B cell (primary cell): Measurements from ENCODE around the gene PLCG2. TPM values are rescaled to one million over a fixed set of nuclear protein-coding genes. Genes with fewer than 3 reads are reported as not detected.

Experiments
- ATAC-seq: fragments of 200-7000 bp; cut with Tn5 transposase; one replicate; pipeline ENCODE4 v1.10.0; 2021; ENCODE audit warnings: low read depth, mild to moderate bottlenecking, moderate number of reproducible peaks, moderate library complexity
- CTCF ChIA-PET: fragments of 350-600 bp; sonication (Branson Sonifier 250); formaldehyde crosslinking; loops from one replicate; lab custom pipeline; 2021; ENCODE audit warnings: antibody characterized with exemption, inconsistent platforms; lab: Charles Lee
- POLR2A ChIA-PET: fragments of 350-600 bp; sonication (Branson Sonifier 250); formaldehyde crosslinking; loops from one replicate; lab custom pipeline; 2021; ENCODE audit warnings: antibody characterized with exemption; lab: Charles Lee
- DNase-seq: peaks from one replicate; pipeline ENCODE4 v3.0.0; 2013
- H2AFZ ChIP-seq: 2 replicates; pipeline ENCODE4 v1.6.1; 2012; ENCODE audit warnings: mild to moderate bottlenecking, low read depth, low read length; ENCODE audit not compliant: insufficient read depth, poor library complexity, severe bottlenecking
- H3K27ac ChIP-seq, 2 donors: 1 replicate in 1 of 2; 2 replicates in 1 of 2; pipeline ENCODE4 v1.5.1; 2012 to 2013; ENCODE audit warnings: low read length in 2 of 2, mild to moderate bottlenecking in 2 of 2, moderate library complexity in 1 of 2
- H3K27me3 ChIP-seq, 4 experiments: fragments of 200-600 bp in 1 of 4; sonication (generic) in 1 of 4; replicated peaks in 1 of 4; 1 replicate in 2 of 4; 2 replicates in 2 of 4; pipeline versions ENCODE4 v1.6.1 to v1.7.0; 2013 to 2016; ENCODE audit warnings: low read length in 3 of 4, mild to moderate bottlenecking in 2 of 4, mixed read lengths in 1 of 4, moderate library complexity in 1 of 4; ENCODE audit not compliant: insufficient read depth in 4 of 4, control insufficient read depth in 3 of 4; ENCODE audit errors: control extremely low read depth in 1 of 4
- H3K36me3 ChIP-seq, 2 experiments: replicated peaks in 1 of 2; 1 replicate in 1 of 2; 2 replicates in 1 of 2; pipeline versions ENCODE4 v1.6.1 to v1.7.1; 2013; ENCODE audit warnings: low read length in 1 of 2; ENCODE audit not compliant: insufficient read depth in 2 of 2, control insufficient read depth in 1 of 2; ENCODE audit errors: control extremely low read depth in 1 of 2, extremely low read depth in 1 of 2
- H3K4me1 ChIP-seq, 2 donors: fragments of 200-600 bp in 1 of 2; sonication (generic) in 1 of 2; 1 replicate in 1 of 2; 2 replicates in 1 of 2; pipeline versions ENCODE4 v1.5.1 to v1.6.1; 2013 to 2017; ENCODE audit warnings: low read length in 2 of 2; ENCODE audit not compliant: control insufficient read depth in 2 of 2, insufficient read depth in 2 of 2
- H3K4me2 ChIP-seq: replicated peaks from 2 replicates; pipeline ENCODE3; 2012; ENCODE audit warnings: mild to moderate bottlenecking, low read depth, low read length; ENCODE audit not compliant: poor library complexity, severe bottlenecking
- H3K4me3 ChIP-seq, 5 experiments: fragments of 200-600 bp in 1 of 5; sonication (generic) in 1 of 5; 1 replicate in 3 of 5; 2 replicates in 2 of 5; pipeline versions ENCODE4 v1.5.1 to v1.7.0; 2011 to 2016; ENCODE audit warnings: low read length in 4 of 5, mild to moderate bottlenecking in 4 of 5, low read depth in 2 of 5, control low read depth in 1 of 5, moderate library complexity in 1 of 5; ENCODE audit not compliant: insufficient read depth in 1 of 5; ENCODE audit errors: control extremely low read depth in 1 of 5, extremely low read depth in 1 of 5
- H3K79me2 ChIP-seq: fragments of 200-600 bp; sonication (generic); one replicate; pipeline ENCODE4 v1.6.0; 2016; ENCODE audit warnings: low read length; ENCODE audit not compliant: control insufficient read depth, insufficient read depth
- H3K9ac ChIP-seq: fragments of 200-600 bp; sonication (generic); 2 replicates; pipeline ENCODE4 v1.6.1; 2017; ENCODE audit warnings: mild to moderate bottlenecking, low read length, moderate library complexity
- H3K9me3 ChIP-seq, 3 donors: one replicate each; pipeline versions ENCODE4 v1.6.1 to v1.7.1; 2013; ENCODE audit warnings: low read length in 2 of 3; ENCODE audit not compliant: control insufficient read depth in 2 of 3, insufficient read depth in 1 of 3; ENCODE audit errors: control extremely low read depth in 1 of 3
- H4K20me1 ChIP-seq: 2 replicates; pipeline ENCODE4 v1.6.0; 2012; ENCODE audit warnings: mild to moderate bottlenecking, low read length; ENCODE audit not compliant: insufficient read depth, control insufficient read depth, poor library complexity, severe bottlenecking
- H3K27ac Mint-ChIP-seq: one replicate; pipeline ENCODE4 v1.8.0; 2021; ENCODE audit warnings: mixed read lengths
- H3K27me3 Mint-ChIP-seq: one replicate; pipeline ENCODE4 v1.8.0; 2021; ENCODE audit warnings: mixed read lengths
- H3K4me1 Mint-ChIP-seq: one replicate; pipeline ENCODE4 v1.8.0; 2021; ENCODE audit warnings: mixed read lengths
- H3K4me3 Mint-ChIP-seq: one replicate; pipeline ENCODE4 v1.8.0; 2021; ENCODE audit warnings: mixed read lengths
- H3K9me3 Mint-ChIP-seq: one replicate; pipeline ENCODE4 v1.8.0; 2022; ENCODE audit warnings: mixed read lengths; ENCODE audit not compliant: insufficient read depth
- CTCF ChIP-seq: fragments of 200-600 bp; IDR thresholded peaks from one replicate; pipeline ENCODE4 v1.8.0; 2022; ENCODE audit warnings: antibody characterized with exemption, mild to moderate bottlenecking
- EZH2 ChIP-seq: IDR thresholded peaks from 2 replicates; pipeline ENCODE4 v1.6.1; 2012; ENCODE audit warnings: borderline replicate concordance, low read depth, mild to moderate bottlenecking, moderate library complexity, low read length; ENCODE audit not compliant: insufficient read depth, poor library complexity, severe bottlenecking
- WGBS: methylation state at CpG from one replicate; pipeline ENCODE4 v1.1.5; 2013; ENCODE audit warnings: missing lambda C conversion rate; ENCODE audit not compliant: insufficient coverage; 5-methylcytosine and 5-hydroxymethylcytosine counted together
- intact Hi-C: fragments of 100-400 bp; cut with micrococcal nuclease; formaldehyde crosslinking; loops from one replicate; pipeline ENCODE4 v1.10.0; 2022
- polyA plus RNA-seq: library from polyadenylated mRNA; depleted of rRNA; stranded (reverse); fragments of >200 nt; gene quantifications from 2 replicates; pipeline ENCODE4 v1.2.3, GENCODE V29; 2012
- total RNA-seq, 2 donors: library from RNA; stranded (reverse); fragments of 120-200 nt in 1 of 2; gene quantifications; 1 replicate in 1 of 2; 2 replicates in 1 of 2; pipeline versions ENCODE4 v1.2.3 to v1.2.4, GENCODE V29; 2013 to 2022

The PLCG2 gene
- total and polyA plus RNA-seq, 2 donors (not counting 1 experiment from before 2014, with no cell fraction given), result 194 to 812 TPM

- Histone ChIP-seq H3K9me3 (peaks cover 0 to 3% (median 0%) of the 10 kb centered on the region in 3 donors), H3K4me1 (no peaks in the 10 kb centered on the region), H2AFZ (no peak overlapping the region), H3K79me2 (peaks cover 39% of the 10 kb centered on the region), H3K4me3 (no peak overlapping the region), H3K27ac (no peak overlapping the region), H3K36me3 (peaks cover 16 to 98% of the 10 kb centered on the region in 2 experiments), H3K9ac (no peak overlapping the region), H3K4me2 (no peak overlapping the region), H4K20me1 (peaks cover 92% of the 10 kb centered on the region), H3K27me3 (no peaks in the 10 kb centered on the region)
- ChIA-PET CTCF (no interaction called here), POLR2A (no interaction called here)
- H3K4me3 Mint-ChIP-seq, result no peak overlapping the region
- H3K27ac Mint-ChIP-seq, result no peak overlapping the region
- intact Hi-C loops, result no loop called here
- H3K9me3 Mint-ChIP-seq, result no peaks in the 10 kb centered on the region
- no peaks in the 10 kb centered on the region for H3K27me3 Mint-ChIP-seq
- ATAC-seq, result no peak
- H3K4me1 Mint-ChIP-seq, result no peaks in the 10 kb centered on the region
- TF ChIP-seq CTCF, result no peak
- no peak for TF ChIP-seq EZH2
- 100% methylated on average over 2 of the region's 6 CpGs for WGBS
- DNase-seq, result no peak
Measured at GRCh38 chr16:81899601-81900000, 120.5 kb downstream of the PLCG2 start.

- Histone ChIP-seq H3K4me1 (no peaks in the 10 kb centered on the region), H3K27ac (no peak overlapping the region), H3K27me3 (no peaks in the 10 kb centered on the region), H3K9me3 (peaks cover 0 to 3% (median 0%) of the 10 kb centered on the region in 3 donors), H4K20me1 (peaks cover 93% of the 10 kb centered on the region), H2AFZ (no peak overlapping the region), H3K4me2 (no peak overlapping the region), H3K4me3 (no peak overlapping the region), H3K36me3 (peaks cover 16 to 96% of the 10 kb centered on the region in 2 experiments), H3K9ac (no peak overlapping the region), H3K79me2 (peaks cover 37% of the 10 kb centered on the region)
- intact Hi-C loops, result no loop called here
- CTCF ChIA-PET, result no interaction called here
- no peak overlapping the region for H3K27ac Mint-ChIP-seq
- H3K9me3 Mint-ChIP-seq, result no peaks in the 10 kb centered on the region
- POLR2A ChIA-PET, result no interaction called here
- DNase-seq (no peak), ATAC-seq (no peak)
- no peak for TF ChIP-seq CTCF
- no peak for TF ChIP-seq EZH2
- no peaks in the 10 kb centered on the region for H3K27me3 Mint-ChIP-seq
- H3K4me3 Mint-ChIP-seq, result no peak overlapping the region
- 100% methylated on average over 2 of the region's 3 CpGs for WGBS
- no peaks in the 10 kb centered on the region for H3K4me1 Mint-ChIP-seq
Measured at GRCh38 chr16:81900014-81900413, 120.9 kb downstream of the PLCG2 start.
